DND-41 (cell line): ENCODE measurements around the gene DPP7.
"Not testable (repeated sequence)": the region's sequence is repeated elsewhere in the genome, so short reads cannot be mapped to it uniquely, and the experiment has no call there.

Source experiments
- ATAC-seq: fragments of 200-7000 bp; cut with Tn5 transposase; 3 replicates; pipeline ENCODE4 v1.9.1; 2021; ENCODE audit warnings: low read depth; ENCODE audit not compliant: insufficient read depth
- DNase-seq: peaks from one replicate; pipeline ENCODE4 v3.0.0-alpha.2; 2020
- H2AFZ ChIP-seq: 2 replicates; pipeline ENCODE4 v1.6.0; 2012; ENCODE audit warnings: low read depth, low read length
- H3K27ac ChIP-seq: 2 replicates; pipeline ENCODE4 v1.5.1; 2012; ENCODE audit warnings: low read length, inconsistent platforms
- H3K27me3 ChIP-seq: fragments of 200-600 bp; sonication (generic); 2 replicates; pipeline ENCODE4 v1.6.0; 2012; ENCODE audit warnings: low read length, mild to moderate bottlenecking, inconsistent platforms; ENCODE audit not compliant: insufficient read depth, poor library complexity
- H3K36me3 ChIP-seq: 2 replicates; pipeline ENCODE4 v1.5.1; 2012; ENCODE audit warnings: low read length, inconsistent platforms; ENCODE audit not compliant: insufficient read depth
- H3K4me1 ChIP-seq: 2 replicates; pipeline ENCODE4 v1.5.1; 2012; ENCODE audit warnings: mild to moderate bottlenecking, low read length; ENCODE audit not compliant: insufficient read depth
- H3K4me2 ChIP-seq: 2 replicates; pipeline ENCODE4 v1.6.0; 2012; ENCODE audit warnings: mild to moderate bottlenecking, moderate library complexity, low read length, inconsistent platforms; ENCODE audit not compliant: insufficient read depth
- H3K4me3 ChIP-seq, 2 experiments: fragments of 200-600 bp in 1 of 2; shearing (Covaris generic) in 1 of 2; 2 replicates each; pipeline ENCODE4 v1.5.1; 2012 to 2016; ENCODE audit warnings: inconsistent platforms in 2 of 2, low read length in 2 of 2, mild to moderate bottlenecking in 2 of 2, low read depth in 1 of 2, moderate library complexity in 1 of 2
- H3K79me2 ChIP-seq: 2 replicates; pipeline ENCODE4 v1.6.0; 2012; ENCODE audit warnings: low read length, inconsistent platforms; ENCODE audit not compliant: insufficient read depth
- H3K9ac ChIP-seq: 2 replicates; pipeline ENCODE4 v1.6.0; 2012; ENCODE audit warnings: low read depth, mild to moderate bottlenecking, inconsistent platforms, low read length, moderate library complexity
- H3K9me3 ChIP-seq: 2 replicates; pipeline ENCODE4 v1.5.1; 2012; ENCODE audit warnings: low read length, moderate library complexity, mild to moderate bottlenecking, inconsistent platforms; ENCODE audit not compliant: insufficient read depth, severe bottlenecking
- H4K20me1 ChIP-seq: 2 replicates; pipeline ENCODE4 v1.6.0; 2012; ENCODE audit warnings: low read length; ENCODE audit not compliant: insufficient read depth
- CTCF ChIP-seq: IDR thresholded peaks from 2 replicates; pipeline ENCODE4 v1.5.1; 2012; ENCODE audit warnings: borderline replicate concordance, low read length, moderate library complexity, mild to moderate bottlenecking; ENCODE audit not compliant: poor library complexity, severe bottlenecking; ENCODE audit errors: extremely low read depth
- EZH2 ChIP-seq: IDR thresholded peaks from 3 replicates; pipeline ENCODE4 v1.6.1; 2012; ENCODE audit warnings: borderline replicate concordance, low read depth, mild to moderate bottlenecking, moderate library complexity, low read length, inconsistent platforms; ENCODE audit not compliant: severe bottlenecking

The DPP7 gene

GRCh38 chr9:137136881-137137607, 22.5 kb upstream of the DPP7 start:
- DNase-seq: no peak
- Histone ChIP-seq H3K4me1 (peaks cover 18% of the 10 kb centered on the region), H3K4me2 (no peak overlapping the region), H3K9me3 (no peaks in the 10 kb centered on the region), H3K36me3 (no peaks in the 10 kb centered on the region), H4K20me1 (peaks cover 20% of the 10 kb centered on the region), H3K79me2 (no peaks in the 10 kb centered on the region), H3K27ac (no peak overlapping the region), H3K9ac (no peak overlapping the region), H3K27me3 (no peaks in the 10 kb centered on the region), H3K4me3 (no peak overlapping the region), H2AFZ (no peak overlapping the region)
- no peak for ATAC-seq
- no peak for TF ChIP-seq CTCF
- TF ChIP-seq EZH2: no peak

- peaks cover 14% of the 10 kb centered on the region for H4K20me1 ChIP-seq
- no peaks in the 10 kb centered on the region for H3K9me3 ChIP-seq
- H3K79me2 ChIP-seq: no peaks in the 10 kb centered on the region
- no peak overlapping the region for H2AFZ ChIP-seq
- TF ChIP-seq CTCF (no peak), EZH2 (no peak)
- no peak overlapping the region for H3K9ac ChIP-seq
- H3K27me3 ChIP-seq: no peaks in the 10 kb centered on the region
- ATAC-seq: no peak
- H3K27ac ChIP-seq: no peak overlapping the region
- DNase-seq: no peak
- no peak overlapping the region for H3K4me3 ChIP-seq
- H3K4me2 ChIP-seq: no peak overlapping the region
- H3K36me3 ChIP-seq: no peaks in the 10 kb centered on the region
- peaks cover 15% of the 10 kb centered on the region for H3K4me1 ChIP-seq
These were observed 21.8 kb upstream of the DPP7 start for GRCh38 chr9:137136261-137136880.

- H3K4me1 ChIP-seq, H4K20me1 ChIP-seq: not testable (repeated sequence)
These were observed 20.6 kb upstream of the DPP7 start for GRCh38 chr9:137135154-137135553.

GRCh38 chr9:137134191-137134590, 19.7 kb upstream of the DPP7 start:
- Histone ChIP-seq H3K9ac (no peak overlapping the region), H4K20me1 (no peaks in the 10 kb centered on the region), H3K79me2 (peaks cover 12% of the 10 kb centered on the region), H3K27me3 (no peaks in the 10 kb centered on the region), H3K4me3 (no peak overlapping the region), H2AFZ (no peak overlapping the region), H3K4me1 (peaks cover 9% of the 10 kb centered on the region), H3K36me3 (no peaks in the 10 kb centered on the region; the same call in 1 of the 2 replicates), H3K9me3 (no peaks in the 10 kb centered on the region), H3K4me2 (no peak overlapping the region), H3K27ac (no peak overlapping the region)
- TF ChIP-seq CTCF (no peak), EZH2 (no peak)
- no peak for DNase-seq
- no peak for ATAC-seq

More at GRCh38 chr9:137135154-137135553, 20.6 kb upstream of the DPP7 start:
- not testable (repeated sequence) for DNase-seq, H3K4me2 ChIP-seq, H3K27me3 ChIP-seq, H3K36me3 ChIP-seq, H3K9me3 ChIP-seq, ATAC-seq, H3K9ac ChIP-seq, H3K4me3 ChIP-seq, H3K27ac ChIP-seq, H2AFZ ChIP-seq, H3K79me2 ChIP-seq
